Measurements from ENCODE around the gene PLAC1. TPM values are rescaled to one million over a fixed set of nuclear protein-coding genes. Genes with fewer than 3 reads are reported as not detected.

Gene PLAC1
- total and polyA plus RNA-seq, 4 donors: 0.31 to 0.63 (median 0.47) TPM; not detected in 1

DNA sequence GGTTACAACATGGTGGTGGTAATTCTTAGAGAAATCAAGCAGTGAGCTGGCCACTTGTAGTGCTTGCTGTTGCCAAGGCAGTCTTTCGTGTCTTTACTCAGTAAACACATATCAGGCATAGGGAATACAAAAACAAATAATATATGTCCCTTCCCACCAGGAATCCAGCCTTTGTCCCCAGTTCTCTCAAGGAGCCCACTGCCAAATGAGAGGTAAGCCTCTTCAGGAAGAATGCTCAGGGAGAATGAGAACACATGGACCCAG, 421 bp upstream of the PLAC1 start:
- Histone ChIP-seq H3K4me3 (no peak overlapping the region), H3K4me1 (ENCODE audit: control insufficient read depth in 5 of 5, insufficient read depth in 5 of 5, low read length in 5 of 5) (peaks cover 0 to 3% (median 0%) of the 10 kb centered on the region in 5 donors), H3K9ac (ENCODE audit: insufficient read depth in 1 of 2, low read length in 2 of 2) (no peak overlapping the region), H3K27me3 (ENCODE audit: control insufficient read depth in 3 of 3, insufficient read depth in 3 of 3, low read length in 2 of 3) (peaks cover 0 to 27% (median 8%) of the 10 kb centered on the region in 3 donors), H3K9me3 (ENCODE audit: control insufficient read depth in 4 of 4, insufficient read depth in 3 of 4, low read length in 3 of 4) (no peaks in the 10 kb centered on the region), H3K27ac (ENCODE audit: low read depth in 1 of 2, low read length in 1 of 2) (no peak overlapping the region), H3K36me3 (ENCODE audit: control insufficient read depth in 4 of 4, insufficient read depth in 4 of 4, low read length in 4 of 4) (no peaks in the 10 kb centered on the region)
- no peak for DNase-seq
- TF ChIP-seq, protein P1, sequence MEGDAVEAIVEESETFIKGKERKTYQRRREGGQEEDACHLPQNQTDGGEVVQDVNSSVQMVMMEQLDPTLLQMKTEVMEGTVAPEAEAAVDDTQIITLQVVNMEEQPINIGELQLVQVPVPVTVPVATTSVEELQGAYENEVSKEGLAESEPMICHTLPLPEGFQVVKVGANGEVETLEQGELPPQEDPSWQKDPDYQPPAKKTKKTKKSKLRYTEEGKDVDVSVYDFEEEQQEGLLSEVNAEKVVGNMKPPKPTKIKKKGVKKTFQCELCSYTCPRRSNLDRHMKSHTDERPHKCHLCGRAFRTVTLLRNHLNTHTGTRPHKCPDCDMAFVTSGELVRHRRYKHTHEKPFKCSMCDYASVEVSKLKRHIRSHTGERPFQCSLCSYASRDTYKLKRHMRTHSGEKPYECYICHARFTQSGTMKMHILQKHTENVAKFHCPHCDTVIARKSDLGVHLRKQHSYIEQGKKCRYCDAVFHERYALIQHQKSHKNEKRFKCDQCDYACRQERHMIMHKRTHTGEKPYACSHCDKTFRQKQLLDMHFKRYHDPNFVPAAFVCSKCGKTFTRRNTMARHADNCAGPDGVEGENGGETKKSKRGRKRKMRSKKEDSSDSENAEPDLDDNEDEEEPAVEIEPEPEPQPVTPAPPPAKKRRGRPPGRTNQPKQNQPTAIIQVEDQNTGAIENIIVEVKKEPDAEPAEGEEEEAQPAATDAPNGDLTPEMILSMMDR (IDR thresholded peaks at IDR 0.05; ENCODE audit: control extremely low read depth, extremely low read depth): no peak
- no peak for ATAC-seq (ENCODE audit: insufficient read depth, low FRiP score)
- WGBS, 2 donors: 55 to 64% methylated on average over 1 of the region's 1 CpG

DNA sequence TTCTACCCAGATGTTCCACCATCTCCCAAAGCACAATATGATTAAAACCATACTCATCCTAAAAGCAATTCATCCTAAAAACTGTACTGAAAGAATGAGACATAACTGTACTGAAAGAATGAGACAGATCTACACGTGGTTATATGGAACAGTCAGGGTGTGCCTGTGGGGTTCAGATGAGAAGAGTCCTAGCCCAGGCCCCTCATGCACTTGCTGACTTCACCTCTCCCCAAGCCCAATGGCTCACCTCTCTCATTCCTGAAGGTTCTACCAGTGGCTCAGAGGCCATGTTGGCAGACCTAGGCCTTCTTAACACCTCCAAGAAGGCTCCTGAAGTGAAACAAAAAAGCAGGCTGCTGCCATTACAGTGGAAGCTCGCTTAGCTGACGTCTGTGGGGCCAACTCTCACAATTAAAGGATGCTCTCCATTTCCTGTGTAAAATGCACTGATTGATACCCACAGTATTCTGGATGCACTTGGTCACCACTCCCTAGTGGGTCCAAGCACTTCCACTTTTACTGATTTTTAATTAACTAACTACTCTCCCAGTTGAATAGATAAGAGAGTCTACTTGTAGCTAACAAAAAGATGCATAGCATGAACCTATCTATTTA, 3.8 kb downstream of the PLAC1 start:
- TF ChIP-seq, protein P1 (IDR thresholded peaks at IDR 0.05; ENCODE audit: control extremely low read depth, extremely low read depth): no peak
- 49 to 72% methylated on average over 3 of the region's 3 CpGs for WGBS, 2 donors
- H3K27me3 ChIP-seq (ENCODE audit: control insufficient read depth in 3 of 3, insufficient read depth in 3 of 3, low read length in 2 of 3): peaks cover 0 to 21% (median 8%) of the 10 kb centered on the region in 3 donors
- DNase-seq (no peak), ATAC-seq (ENCODE audit: insufficient read depth, low FRiP score) (no peak)
- no peaks in the 10 kb centered on the region for H3K36me3 ChIP-seq (ENCODE audit: control insufficient read depth in 4 of 4, insufficient read depth in 4 of 4, low read length in 4 of 4)
- peaks cover 0 to 3% (median 0%) of the 10 kb centered on the region in 5 donors for H3K4me1 ChIP-seq (ENCODE audit: control insufficient read depth in 5 of 5, insufficient read depth in 5 of 5, low read length in 5 of 5)
- H3K27ac ChIP-seq (ENCODE audit: low read depth in 1 of 2, low read length in 1 of 2): no peak overlapping the region
- no peak overlapping the region for H3K9ac ChIP-seq (ENCODE audit: insufficient read depth in 1 of 2, low read length in 2 of 2)
- no peak overlapping the region for H3K4me3 ChIP-seq
- no peaks in the 10 kb centered on the region for H3K9me3 ChIP-seq (ENCODE audit: control insufficient read depth in 4 of 4, insufficient read depth in 3 of 4, low read length in 3 of 4)

DNA sequence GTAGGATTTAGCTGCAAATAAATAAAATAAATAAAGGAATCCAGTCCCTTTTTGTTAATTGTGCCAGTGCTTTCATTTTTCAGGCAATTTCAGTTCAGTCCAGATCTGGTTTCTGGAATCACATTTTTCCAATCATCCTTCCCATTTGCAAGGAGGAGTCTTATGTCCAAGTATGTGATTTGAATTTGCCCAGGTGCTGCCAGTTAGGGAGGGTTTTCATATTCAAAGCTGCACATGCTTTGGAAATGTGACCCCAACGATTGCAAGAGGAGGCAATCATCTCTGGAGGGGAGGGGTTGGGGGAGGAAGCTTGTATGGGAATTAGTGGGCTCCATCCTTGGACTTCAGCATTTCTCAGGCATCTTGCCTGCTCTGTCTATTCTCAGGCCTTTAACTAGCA, 4.4 kb downstream of the PLAC1 start:
- H3K27ac ChIP-seq (ENCODE audit: low read depth in 1 of 2, low read length in 1 of 2): no peak overlapping the region
- H3K27me3 ChIP-seq (ENCODE audit: control insufficient read depth in 3 of 3, insufficient read depth in 3 of 3, low read length in 2 of 3): peaks cover 0 to 24% (median 8%) of the 10 kb centered on the region in 3 donors
- TF ChIP-seq, protein P1 (IDR thresholded peaks at IDR 0.05; ENCODE audit: control extremely low read depth, extremely low read depth): no peak
- H3K4me1 ChIP-seq (ENCODE audit: control insufficient read depth in 5 of 5, insufficient read depth in 5 of 5, low read length in 5 of 5): peaks cover 0 to 3% (median 0%) of the 10 kb centered on the region in 5 donors
- WGBS, 2 donors: 36 to 56% methylated on average over 1 of the region's 1 CpG
- no peaks in the 10 kb centered on the region for H3K9me3 ChIP-seq (ENCODE audit: control insufficient read depth in 4 of 4, insufficient read depth in 3 of 4, low read length in 3 of 4)
- ATAC-seq (ENCODE audit: insufficient read depth, low FRiP score) (no peak), DNase-seq (no peak)
- H3K4me3 ChIP-seq: no peak overlapping the region
- H3K9ac ChIP-seq (ENCODE audit: insufficient read depth in 1 of 2, low read length in 2 of 2): no peak overlapping the region
- H3K36me3 ChIP-seq (ENCODE audit: control insufficient read depth in 4 of 4, insufficient read depth in 4 of 4, low read length in 4 of 4): no peaks in the 10 kb centered on the region

DNA sequence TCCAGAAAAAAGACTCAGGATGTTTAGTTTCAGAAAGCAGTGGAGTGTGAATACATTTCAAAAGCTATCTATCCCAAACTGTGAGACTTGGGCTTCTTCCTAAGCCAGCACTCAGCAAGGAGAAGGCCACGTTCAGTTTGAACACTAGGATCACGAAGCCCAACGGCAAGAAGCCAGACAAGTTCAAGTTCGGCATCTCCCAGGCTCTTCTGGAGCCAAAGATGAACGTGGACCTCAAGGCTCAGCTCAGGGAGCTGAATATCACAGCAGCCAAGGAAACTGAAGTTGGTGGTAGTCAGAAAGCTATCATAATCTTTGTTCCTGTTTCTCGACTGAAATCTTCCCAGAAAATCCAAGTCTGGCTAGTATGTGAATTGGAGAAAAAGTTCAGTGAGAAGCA, 7.6 kb downstream of the PLAC1 start:
- 70 to 82% methylated on average over 6 of the region's 6 CpGs for WGBS, 2 donors
- no peak overlapping the region for H3K27ac ChIP-seq (ENCODE audit: low read depth in 1 of 2, low read length in 1 of 2)
- H3K27me3 ChIP-seq (ENCODE audit: control insufficient read depth in 3 of 3, insufficient read depth in 3 of 3, low read length in 2 of 3): peaks cover 0 to 16% (median 0%) of the 10 kb centered on the region in 3 donors
- DNase-seq (no peak), ATAC-seq (ENCODE audit: insufficient read depth, low FRiP score) (no peak)
- H3K4me3 ChIP-seq: no peak overlapping the region
- TF ChIP-seq, protein P1 (IDR thresholded peaks at IDR 0.05; ENCODE audit: control extremely low read depth, extremely low read depth): no peak
- H3K9me3 ChIP-seq (ENCODE audit: control insufficient read depth in 4 of 4, insufficient read depth in 3 of 4, low read length in 3 of 4): no peaks in the 10 kb centered on the region
- H3K4me1 ChIP-seq (ENCODE audit: control insufficient read depth in 5 of 5, insufficient read depth in 5 of 5, low read length in 5 of 5): peaks cover 0 to 3% (median 0%) of the 10 kb centered on the region in 5 donors
- H3K36me3 ChIP-seq (ENCODE audit: control insufficient read depth in 4 of 4, insufficient read depth in 4 of 4, low read length in 4 of 4): no peaks in the 10 kb centered on the region
- no peak overlapping the region for H3K9ac ChIP-seq (ENCODE audit: insufficient read depth in 1 of 2, low read length in 2 of 2)
